Amniotic epithelial cell (primary cell): ENCODE data around the gene VAMP3.

Source experiments
- DNase-seq: peaks from one replicate; pipeline ENCODE4 v3.0.0-alpha.2; 2010; ENCODE audit warnings: low read depth

Gene VAMP3, protein sequence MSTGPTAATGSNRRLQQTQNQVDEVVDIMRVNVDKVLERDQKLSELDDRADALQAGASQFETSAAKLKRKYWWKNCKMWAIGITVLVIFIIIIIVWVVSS

DNA sequence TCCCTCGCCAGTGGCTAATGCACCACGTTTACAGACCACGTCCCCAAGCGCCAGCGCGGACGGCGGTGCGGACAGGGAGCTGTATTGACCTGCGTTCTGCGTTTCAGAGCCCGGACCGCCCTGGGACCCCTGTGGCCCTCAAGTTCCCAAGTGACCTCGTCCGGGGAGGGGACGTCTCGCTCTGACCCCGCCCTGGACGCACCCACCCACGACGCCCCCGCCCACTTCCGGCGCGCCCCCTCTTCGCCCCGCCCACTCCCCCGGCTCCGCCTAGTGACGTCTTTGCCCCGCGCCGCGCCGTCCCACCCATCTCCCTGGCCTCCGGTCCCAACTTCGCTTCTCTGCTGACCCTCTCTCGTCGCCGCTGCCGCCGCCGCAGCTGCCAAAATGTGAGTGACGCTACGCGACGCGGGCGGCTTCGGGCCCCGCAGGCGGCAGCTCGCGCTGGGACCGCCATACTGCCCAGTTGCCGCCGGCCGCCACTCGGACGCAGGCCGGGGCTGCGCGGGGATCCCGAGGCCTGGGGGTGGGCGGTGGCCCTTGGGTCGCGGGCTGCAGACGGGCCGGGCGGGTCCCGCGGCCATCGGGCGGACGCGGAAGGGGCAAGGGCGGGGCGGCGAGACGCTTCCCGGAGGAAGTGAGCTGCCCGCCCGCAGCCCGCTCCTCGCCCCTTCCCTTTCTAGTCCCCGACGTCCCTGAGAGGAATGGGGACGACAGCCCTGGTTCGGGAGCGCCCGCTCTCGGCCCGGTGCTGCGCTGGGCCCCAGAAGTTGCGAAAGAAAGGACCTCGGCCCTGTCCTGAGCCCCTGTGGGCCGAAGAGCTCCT is at the start of gene VAMP3:
Gene VAMP3, plus strand, starts transcription at position 300 of the 826 bp plus-strand sequence. Its CDS starts 88 bp downstream, at position 388.
- DNase-seq, result peak; percentile 64

DNA sequence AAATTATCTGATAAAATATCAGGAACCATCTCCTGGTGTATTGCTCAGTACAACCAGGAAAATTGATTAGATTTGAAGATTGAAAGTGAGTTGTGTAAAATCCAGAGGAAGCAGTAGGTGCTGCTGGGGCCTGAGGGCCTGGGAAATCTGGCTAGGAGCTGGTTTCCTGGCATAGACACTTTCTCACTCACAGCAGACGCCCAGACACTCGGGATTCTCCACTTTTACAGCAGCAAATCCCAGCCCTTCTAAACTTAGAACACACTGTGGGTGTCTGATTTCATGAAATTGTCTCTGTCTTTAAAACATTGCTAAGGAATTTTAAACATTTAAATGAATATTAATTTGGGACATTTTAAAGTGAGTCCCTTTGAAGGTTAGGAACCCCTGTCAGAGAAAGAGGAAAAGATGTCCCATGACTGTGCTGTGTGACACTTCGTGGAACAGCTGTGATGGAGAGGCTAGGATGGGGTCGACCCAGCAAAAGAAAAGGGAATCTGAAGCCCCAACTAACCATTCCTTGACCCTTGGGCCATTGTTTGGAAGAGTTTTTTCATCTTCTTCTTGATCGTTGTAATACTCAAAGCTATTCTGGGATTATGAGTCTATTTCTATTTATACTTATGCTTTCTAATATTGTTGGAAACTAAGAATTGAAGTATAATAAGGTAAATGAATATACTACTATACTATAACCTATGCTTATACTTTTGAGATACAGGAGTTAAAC is 49.0 kb upstream of the VAMP3 start:
- no peak for DNase-seq

DNA sequence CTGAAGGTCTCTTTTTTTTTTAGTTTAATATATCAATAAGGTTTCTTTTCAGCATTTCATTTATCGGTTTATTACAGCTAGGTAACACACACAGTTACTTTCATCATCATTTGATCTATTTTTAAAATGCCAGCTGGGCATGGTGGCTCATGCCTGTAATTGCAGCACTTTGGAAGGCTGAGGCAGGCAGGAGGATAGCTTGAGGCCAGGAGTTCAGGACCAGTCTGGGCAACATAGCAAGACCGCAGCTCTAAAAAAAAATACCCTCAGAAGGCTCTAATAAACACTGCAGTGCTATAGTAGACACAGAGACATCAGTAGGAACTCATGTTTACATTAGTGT is 48.5 kb upstream of the VAMP3 start:
- DNase-seq, result no peak

DNA sequence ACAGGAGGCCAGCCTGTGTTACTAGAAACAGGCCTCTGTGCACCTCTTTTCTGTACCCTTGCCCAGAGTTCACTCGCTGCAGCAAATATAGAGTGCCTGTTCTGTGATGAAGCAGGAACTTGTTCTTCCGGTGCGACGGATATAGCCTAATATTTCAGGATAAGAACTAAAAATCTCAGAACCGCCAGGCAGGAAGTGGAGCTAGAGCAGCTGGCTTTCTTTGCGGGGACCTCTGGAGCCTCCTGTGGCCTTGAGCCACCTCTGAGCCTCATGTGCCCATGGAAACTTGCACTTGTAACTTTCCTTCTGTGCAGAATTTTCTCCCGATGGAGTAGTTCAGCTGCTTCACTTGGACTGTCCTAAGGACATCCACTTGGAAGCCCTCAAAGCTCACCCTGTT is 44.5 kb upstream of the VAMP3 start:
- DNase-seq, result no peak

DNA sequence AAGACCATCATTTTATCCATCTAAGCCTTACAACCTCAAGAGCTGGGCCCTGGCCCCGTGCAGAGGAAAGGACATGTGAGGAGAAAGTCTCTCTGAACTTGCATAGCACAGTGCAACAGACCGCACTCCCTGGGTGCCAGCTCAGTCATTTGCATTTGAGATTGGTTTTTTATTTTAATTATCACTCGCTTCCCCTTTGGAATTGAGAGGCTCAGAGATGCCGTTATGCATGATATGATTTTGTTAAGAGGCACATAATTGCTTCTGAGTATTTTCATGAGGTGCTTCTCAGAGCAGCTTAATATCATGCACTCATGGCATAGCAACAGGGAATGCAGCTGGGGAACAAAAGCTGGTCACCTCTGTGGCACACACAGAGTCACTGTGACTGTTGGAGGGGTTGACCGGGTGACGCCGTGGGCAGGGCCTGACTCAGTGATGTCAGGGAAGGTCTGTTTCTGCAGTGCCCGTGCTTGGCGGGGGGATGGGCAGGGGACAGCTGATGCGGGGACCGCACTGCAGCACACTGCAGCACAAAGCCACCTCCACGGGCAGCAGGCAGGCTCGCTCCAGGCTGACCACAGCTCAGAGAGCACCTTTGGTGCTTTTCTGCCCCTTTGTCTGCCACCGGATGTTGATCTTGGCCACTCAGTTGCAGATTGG is 43.2 kb upstream of the VAMP3 start:
- DNase-seq, result no peak

DNA sequence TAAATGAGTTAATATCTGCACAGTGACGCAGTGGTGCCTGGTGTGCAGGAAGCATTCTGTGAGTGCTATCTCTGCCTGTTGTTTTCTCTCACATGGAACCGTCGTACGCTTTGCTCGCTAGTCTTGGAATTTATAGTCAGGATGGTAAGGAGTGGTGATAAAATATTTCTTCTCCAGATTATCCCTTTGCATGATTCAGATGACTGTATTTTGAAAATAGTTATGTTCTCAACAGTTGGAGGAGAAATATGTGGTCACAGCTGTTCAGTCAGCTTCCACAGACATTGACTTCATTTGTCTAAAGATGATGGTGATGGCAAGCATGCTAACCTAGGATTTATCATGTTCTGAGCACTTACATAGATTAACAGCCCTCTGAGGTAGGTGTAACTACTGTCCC is 41.3 kb upstream of the VAMP3 start:
- DNase-seq, result peak; percentile 4

DNA sequence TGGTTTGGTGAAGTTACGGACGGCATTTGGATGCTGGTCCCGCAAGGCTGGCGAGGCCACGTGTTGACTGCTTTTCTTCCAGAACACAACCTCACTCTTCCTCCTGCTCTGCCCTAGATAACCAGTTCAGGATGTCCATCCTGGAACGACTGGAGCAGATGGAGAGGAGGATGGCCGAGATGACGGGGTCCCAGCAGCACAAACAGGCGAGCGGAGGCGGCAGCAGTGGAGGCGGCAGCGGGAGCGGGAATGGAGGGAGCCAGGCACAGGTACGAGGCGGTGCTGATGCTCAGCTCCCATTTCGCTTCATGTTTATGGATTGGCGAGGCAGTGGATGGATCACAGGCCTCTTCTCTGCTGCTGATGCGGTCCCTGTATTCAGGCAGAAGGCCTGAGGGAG is 38.8 kb upstream of the VAMP3 start:
- no peak for DNase-seq

DNA sequence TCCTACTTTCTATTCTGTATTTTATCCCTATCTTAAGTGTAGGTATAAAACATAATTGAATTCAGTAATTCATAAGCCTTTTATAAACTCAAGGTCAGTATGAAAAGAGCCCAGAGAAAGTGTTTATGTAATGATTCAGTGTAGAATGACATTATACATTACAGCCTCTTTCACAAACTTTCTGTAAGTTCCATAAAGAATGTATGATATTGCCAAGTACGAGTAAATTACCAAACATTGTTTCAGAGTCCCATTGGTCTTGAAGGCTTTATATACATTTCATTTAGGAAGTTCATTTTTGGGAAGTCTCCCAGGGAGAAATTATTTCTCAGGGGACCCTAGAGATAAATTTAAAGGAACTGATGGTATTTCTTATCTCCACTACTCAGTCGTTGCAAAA is 37.8 kb upstream of the VAMP3 start:
- no peak for DNase-seq

DNA sequence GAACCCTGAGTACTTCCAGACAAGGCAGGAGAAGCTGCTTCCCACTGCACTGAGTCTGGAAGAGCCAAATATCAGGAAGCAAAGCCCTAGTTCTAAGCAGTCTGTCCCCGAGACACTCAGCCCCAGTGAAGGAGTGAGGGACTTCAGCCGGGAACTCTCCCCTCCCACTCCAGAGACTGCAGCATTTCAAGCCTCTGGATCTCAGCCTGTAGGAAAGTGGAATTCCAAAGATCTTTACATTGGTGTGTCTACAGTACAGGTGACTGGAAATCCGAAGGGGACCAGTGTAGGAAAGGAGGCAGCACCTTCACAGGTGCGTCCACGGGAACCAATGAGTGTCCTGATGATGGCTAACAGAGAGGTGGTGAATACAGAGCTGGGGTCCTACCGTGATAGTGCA is 33.1 kb upstream of the VAMP3 start:
- DNase-seq, result no peak

DNA sequence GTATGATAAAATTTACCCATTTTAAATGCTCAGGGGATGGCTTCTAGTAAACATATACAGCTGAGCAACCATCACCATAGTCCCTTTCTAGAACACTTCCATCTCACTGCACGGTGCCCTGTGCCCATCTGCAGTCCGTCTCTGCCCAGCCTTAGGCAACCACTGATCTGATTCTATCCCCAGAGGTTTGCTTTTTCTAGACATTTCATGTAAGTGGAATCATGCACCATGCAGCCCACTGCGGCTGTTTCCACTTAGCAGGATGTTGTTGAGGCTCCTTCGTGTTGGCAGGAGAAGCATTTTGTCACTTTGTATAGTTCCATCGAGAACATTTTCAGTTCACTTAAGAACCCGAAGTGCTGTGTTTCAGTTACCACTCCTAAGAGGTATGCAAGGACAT is 27.8 kb upstream of the VAMP3 start:
- no peak for DNase-seq

DNA sequence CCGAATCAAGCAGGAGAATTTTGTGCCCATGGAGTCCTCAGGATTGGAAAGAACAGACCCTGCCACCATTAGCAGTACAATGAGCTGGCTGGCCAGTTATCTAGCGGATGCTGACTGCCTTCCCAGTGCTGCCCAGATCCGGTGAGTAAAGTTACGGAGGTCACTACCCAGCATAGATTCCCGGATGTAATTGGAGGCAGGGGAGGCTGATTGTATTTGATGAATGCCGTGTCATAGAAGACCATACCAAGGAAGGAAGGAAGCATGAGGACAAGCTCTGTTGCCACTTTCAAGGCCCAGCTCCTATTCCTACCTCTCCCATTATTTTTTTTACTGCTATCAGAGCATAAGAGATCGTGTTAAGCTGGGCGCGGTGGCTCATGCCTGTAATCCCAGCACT is 26.2 kb upstream of the VAMP3 start:
- DNase-seq, result no peak

DNA sequence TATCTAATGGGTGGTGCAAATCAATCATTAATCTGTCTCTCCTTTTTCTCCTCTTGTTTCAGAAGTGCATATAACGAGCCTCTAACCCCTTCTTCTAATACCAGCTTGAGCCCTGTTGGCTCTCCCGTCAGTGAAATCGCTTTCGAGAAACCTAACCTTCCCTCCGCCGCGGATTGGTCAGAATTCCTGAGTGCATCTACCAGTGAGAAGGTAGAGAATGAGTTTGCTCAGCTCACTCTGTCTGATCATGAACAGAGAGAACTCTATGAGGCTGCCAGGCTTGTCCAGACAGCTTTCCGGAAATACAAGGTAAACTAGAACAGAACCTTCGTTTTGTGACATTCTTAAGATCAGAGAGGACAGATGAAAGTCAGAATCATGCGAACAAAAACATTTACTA is 25.3 kb upstream of the VAMP3 start:
- peak; percentile 8 for DNase-seq

DNA sequence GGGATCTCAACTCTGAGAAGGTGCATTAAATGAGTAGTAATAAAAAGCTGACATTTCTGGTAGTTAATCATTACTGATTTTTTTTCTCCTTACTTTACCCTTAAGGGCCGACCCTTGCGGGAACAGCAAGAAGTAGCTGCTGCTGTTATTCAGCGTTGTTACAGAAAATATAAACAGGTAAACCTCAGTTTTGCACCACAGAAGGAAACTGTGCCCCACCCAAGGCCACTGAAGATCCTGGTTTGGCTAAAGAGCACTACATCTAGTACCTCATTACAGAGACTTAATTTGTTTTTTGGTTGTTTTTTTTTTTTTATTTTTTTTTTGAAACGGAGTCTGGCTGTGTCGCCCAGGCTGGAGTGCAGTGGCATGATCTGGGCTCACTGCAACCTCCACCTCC is 23.5 kb upstream of the VAMP3 start:
- DNase-seq, result no peak

DNA sequence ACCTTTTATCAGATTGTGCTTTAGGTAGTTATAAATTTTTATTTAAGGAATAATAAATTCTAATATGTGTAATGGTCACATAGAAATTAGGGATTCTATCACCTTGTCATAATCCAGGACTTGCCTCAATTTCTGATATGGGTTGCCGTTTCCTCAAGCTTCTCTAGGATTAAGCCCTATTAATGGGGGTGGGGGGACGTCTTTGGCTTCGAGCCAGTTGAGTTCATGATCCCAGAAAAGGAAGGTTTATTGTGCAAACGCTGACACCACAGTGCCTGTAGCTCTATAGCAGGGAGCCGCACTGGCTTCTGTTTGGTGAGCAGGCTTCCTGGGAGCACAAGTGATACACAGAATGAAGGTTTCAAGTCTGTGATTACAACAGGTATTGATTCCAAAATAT is 22.0 kb upstream of the VAMP3 start:
- DNase-seq, result no peak

DNA sequence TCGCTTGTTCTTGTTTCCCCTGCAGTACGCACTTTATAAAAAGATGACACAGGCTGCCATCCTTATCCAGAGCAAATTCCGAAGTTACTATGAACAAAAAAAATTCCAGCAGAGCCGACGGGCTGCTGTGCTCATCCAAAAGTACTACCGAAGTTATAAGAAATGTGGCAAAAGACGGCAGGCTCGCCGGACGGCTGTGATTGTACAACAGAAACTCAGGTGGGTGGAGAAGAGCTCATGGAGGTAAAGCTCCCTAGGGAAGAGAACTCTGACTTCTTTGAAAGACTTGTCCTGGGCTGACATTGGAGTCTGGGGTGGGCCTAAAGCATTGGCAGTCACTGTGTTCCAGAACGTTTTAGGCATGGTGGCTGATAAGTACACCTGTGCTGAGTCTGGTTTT is 19.9 kb upstream of the VAMP3 start:
- no peak for DNase-seq

DNA sequence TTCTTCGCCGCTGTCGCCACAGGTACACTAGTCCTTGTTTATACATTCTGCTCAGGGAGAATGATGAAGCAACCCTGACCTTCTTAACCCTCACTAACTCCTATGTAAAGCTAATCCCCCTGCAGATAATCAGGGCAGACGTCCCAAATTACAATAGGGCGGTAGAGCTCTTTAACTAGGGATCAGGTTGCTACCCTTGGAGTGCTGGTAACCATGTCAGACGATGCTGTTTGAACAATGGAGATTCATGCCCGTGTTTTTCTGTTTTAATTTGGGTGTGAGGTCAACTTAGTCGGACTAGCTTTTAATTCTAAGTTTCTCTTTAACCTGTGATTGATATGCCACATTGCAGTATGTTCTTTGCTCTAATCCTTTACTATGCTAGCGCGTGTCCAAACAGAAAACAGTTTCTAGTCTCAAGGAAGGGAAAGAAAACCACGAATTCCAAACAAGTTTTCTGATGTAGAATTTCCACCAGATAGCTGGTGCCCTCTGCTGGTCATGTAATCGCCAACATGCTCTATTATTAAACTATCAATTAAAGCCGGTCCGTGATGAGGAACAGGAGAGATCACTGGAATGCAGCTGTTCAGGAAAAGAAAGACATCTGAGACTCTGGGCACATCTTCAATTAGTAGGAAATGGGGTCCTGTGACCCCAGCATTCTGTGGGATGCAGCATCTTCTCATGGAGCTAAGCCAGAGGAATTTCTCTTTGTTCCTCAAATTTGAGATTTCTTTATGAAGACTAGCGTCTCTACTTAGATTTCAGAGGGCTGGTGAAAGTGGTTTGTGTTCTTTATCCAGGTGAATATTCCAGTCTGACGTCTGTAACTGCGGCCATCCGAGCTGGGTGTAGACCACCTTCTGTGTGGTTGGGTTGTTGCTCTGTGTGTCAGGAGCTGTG is 18.3 kb upstream of the VAMP3 start:
- DNase-seq, result peak; percentile 68

DNA sequence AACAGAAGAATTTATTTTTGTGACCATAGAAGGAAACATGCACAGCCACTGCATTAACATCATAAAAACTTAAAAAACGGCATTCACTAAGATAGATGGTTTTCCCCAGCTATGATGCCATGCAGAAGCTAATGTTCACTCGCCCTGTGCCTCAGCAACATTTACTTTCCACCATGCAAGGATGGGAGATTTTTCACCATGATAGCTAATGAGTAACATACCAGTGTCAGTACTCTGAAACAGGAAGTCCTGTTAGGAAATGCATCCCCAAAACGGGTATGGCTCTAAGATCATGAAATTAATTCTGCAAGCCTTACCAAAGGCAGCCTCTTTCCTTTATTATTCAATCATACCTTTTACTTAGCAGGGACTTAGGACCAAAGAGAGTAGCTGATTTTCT is 17.5 kb upstream of the VAMP3 start:
- DNase-seq, result no peak

DNA sequence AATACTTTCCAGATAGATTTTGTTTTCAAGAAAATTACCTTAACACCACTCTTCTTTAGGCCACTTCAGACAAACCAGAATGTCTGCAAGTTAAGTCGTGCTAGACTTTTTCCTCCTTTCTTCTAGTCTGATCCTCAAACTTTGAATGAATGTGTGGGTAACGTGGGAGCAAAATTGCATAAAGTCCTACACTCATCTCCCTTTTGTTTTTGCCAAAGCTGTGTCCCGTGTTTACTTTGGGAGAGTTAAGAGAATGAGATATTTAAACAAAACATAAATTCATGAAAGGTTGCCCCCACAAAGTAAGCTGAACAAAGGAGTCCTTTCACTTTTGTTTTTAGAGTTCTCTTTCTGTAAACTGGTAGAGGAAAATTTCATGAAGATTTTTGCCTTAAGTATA is 16.9 kb upstream of the VAMP3 start:
- no peak for DNase-seq

DNA sequence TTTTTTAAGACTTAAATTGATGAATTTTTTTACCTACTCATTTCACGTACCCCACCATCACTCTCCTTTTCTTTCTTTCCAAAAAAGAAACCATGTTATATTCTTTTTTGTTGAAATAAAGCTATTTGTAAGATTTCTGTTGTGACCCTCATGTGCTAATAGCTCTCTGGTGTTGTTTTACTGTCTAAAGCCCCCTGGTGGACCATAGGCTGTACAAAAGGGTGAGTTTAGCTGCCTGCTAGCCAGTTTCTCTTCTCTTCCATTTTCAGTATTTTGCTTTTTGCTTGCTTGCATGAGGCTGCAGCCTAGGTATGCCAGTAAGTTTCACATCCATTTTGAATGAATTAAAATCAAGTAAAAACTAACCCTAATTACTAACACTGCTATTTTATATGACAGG is 15.6 kb upstream of the VAMP3 start:
- peak; percentile 9 for DNase-seq

DNA sequence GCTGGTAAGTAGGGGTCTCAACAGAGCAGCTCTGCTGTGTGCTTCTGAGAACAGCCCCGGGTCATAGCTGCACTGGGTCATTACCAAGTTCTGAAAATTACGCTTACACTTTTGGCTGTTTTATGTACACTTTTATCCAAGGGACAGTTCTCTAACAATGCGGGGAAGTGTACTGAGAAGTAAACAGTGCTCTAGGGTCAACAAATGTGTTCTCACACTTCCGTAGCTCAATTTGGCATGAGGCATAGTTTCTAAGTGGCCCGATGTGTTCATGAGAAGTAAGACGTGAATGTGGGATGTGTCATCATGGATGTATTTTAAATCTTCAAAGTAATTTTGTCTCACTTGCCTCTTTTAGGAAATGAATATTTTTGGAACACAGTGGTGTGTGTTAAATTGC is 10.9 kb upstream of the VAMP3 start:
- DNase-seq, result no peak

DNA sequence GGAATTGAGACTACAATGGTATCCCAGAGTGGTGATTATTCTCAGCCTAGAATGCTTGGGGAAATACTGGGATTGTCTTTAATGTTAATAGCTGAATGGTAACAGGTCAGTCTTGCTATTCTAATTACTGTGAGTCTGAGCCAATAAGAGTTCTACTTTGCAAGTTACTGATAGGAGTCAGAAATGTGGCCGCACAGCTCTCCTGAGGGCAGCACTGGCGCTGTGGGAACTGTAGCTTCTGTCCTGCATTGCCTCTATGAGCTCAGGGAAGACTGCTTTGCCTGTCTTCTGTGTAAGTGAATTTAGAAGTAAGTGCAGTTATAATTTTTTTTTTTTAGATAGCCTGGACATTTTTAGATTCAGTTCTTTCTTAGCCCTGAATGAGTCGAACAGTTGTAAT is 10.0 kb upstream of the VAMP3 start:
- DNase-seq, result no peak

DNA sequence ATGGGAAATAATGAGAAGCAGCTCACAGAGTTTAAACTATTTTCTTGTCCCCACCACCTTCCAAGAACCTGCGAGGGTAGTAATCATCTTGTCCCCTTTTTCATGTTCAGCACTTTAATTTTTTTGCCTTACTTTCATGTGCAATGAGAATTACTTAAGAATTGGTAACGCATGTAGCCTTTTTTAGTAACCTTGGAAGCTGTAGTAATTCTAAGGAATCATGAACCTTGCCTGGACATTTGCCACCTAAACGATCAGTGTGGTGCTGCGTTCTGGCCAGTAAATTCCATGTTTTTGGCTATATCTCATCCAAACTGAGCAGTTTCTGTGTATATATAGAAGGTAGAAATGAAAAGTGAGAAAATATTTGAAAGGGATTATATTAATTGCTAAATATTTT is 3.9 kb upstream of the VAMP3 start:
- DNase-seq, result no peak
